DOHH2 (cell line): ENCODE measurements around the gene FTO.

Source experiments
- H3F3A ChIP-seq: fragments of 200-600 bp; sonication (generic), shearing (Covaris generic); 2 replicates; pipeline ENCODE4 v1.6.0; 2016; ENCODE audit warnings: antibody characterized with exemption, mild to moderate bottlenecking; ENCODE audit not compliant: control insufficient read depth, insufficient read depth
- H3K27ac ChIP-seq: fragments of 200-600 bp; sonication (generic); 2 replicates; pipeline ENCODE4 v1.5.1; 2014; ENCODE audit warnings: low read depth, mild to moderate bottlenecking, low read length, moderate library complexity
- H3K27me3 ChIP-seq: fragments of 200-600 bp; sonication (generic); 2 replicates; pipeline ENCODE4 v1.6.1; 2014; ENCODE audit warnings: mild to moderate bottlenecking, low read length, mixed read lengths; ENCODE audit not compliant: control insufficient read depth
- H3K36me3 ChIP-seq: fragments of 200-600 bp; sonication (generic); 2 replicates; pipeline ENCODE4 v1.6.1; 2014; ENCODE audit warnings: mild to moderate bottlenecking, low read length, moderate library complexity, mixed read lengths; ENCODE audit not compliant: control insufficient read depth
- H3K4me1 ChIP-seq: fragments of 200-600 bp; sonication (generic); 2 replicates; pipeline ENCODE4 v1.6.1; 2014; ENCODE audit warnings: mild to moderate bottlenecking, low read length, mixed read lengths; ENCODE audit not compliant: control insufficient read depth
- H3K4me2 ChIP-seq: fragments of 200-600 bp; sonication (generic); 2 replicates; pipeline ENCODE4 v1.6.0; 2014; ENCODE audit warnings: mild to moderate bottlenecking, low read length, moderate library complexity
- H3K4me3 ChIP-seq: fragments of 200-600 bp; sonication (generic); 2 replicates; pipeline ENCODE4 v1.5.1; 2014; ENCODE audit warnings: mild to moderate bottlenecking, low read length, mixed read lengths
- H3K79me2 ChIP-seq: fragments of 200-600 bp; sonication (generic); 2 replicates; pipeline ENCODE4 v1.6.1; 2014; ENCODE audit warnings: mild to moderate bottlenecking, low read length, mixed read lengths; ENCODE audit not compliant: control insufficient read depth
- H3K9me2 ChIP-seq: fragments of 200-600 bp; sonication (generic); replicated peaks from 2 replicates; pipeline ENCODE4 v1.6.1; 2014; ENCODE audit warnings: mild to moderate bottlenecking, low read length, mixed read lengths; ENCODE audit not compliant: control insufficient read depth
- H3K9me3 ChIP-seq: fragments of 200-600 bp; sonication (generic); 2 replicates; pipeline ENCODE4 v1.6.1; 2014; ENCODE audit warnings: antibody characterized with exemption, low read length, mixed read lengths; ENCODE audit not compliant: control insufficient read depth, insufficient read depth
- H4K20me1 ChIP-seq: fragments of 200-600 bp; sonication (generic); 2 replicates; pipeline ENCODE4 v1.6.0; 2014; ENCODE audit warnings: low read depth, mild to moderate bottlenecking, antibody characterized with exemption, low read length, moderate library complexity; ENCODE audit not compliant: control insufficient read depth, insufficient read depth
- CTCF ChIP-seq: fragments of 200-600 bp; sonication (generic); IDR thresholded peaks from one replicate; pipeline ENCODE4 v1.5.1; 2014; ENCODE audit warnings: antibody characterized with exemption, mild to moderate bottlenecking, low read depth, low read length; ENCODE audit not compliant: poor library complexity, severe bottlenecking
- EZH2phosphoT487 ChIP-seq: fragments of 200-600 bp; sonication (generic); IDR thresholded peaks from 2 replicates; pipeline ENCODE4 v1.6.1; 2017; ENCODE audit warnings: borderline replicate concordance, mild to moderate bottlenecking, antibody characterized with exemption, low read length, moderate library complexity, mixed read lengths

FTO gene

DNA sequence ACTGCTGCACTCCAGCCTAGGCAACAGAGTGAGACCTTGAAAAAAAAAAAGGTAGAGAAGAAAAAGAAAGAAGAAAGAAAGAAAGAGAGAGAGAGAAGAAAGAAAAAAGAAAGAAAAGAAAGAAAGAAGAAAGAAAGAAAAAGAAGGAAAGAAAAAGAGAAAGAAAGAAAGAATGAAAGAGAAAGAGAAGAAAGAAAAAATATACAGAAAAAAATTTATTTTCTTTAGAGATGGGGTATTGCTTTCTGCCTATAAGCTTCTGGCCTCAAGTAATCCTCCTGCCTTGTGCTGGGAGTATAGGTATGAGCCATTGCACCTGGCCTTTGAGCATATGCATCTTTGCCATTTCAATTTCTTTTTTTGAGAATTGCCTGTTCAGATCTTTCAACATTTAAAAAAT is 425.9 kb downstream of the FTO start:
- no peak overlapping the region for H3K27ac ChIP-seq
- no peaks in the 10 kb centered on the region for H3K9me2 ChIP-seq
- no peaks in the 10 kb centered on the region for H3K36me3 ChIP-seq
- H3K27me3 ChIP-seq, result no peaks in the 10 kb centered on the region
- H3K4me3 ChIP-seq, result no peak overlapping the region
- H3K79me2 ChIP-seq, result no peaks in the 10 kb centered on the region
- TF ChIP-seq CTCF (no peak), EZH2phosphoT487 (no peak)
- H3K4me1 ChIP-seq, result no peaks in the 10 kb centered on the region
- H4K20me1 ChIP-seq, result no peaks in the 10 kb centered on the region
- H3K4me2 ChIP-seq, result no peak overlapping the region
- no peaks in the 10 kb centered on the region for H3F3A ChIP-seq
- no peaks in the 10 kb centered on the region for H3K9me3 ChIP-seq

DNA sequence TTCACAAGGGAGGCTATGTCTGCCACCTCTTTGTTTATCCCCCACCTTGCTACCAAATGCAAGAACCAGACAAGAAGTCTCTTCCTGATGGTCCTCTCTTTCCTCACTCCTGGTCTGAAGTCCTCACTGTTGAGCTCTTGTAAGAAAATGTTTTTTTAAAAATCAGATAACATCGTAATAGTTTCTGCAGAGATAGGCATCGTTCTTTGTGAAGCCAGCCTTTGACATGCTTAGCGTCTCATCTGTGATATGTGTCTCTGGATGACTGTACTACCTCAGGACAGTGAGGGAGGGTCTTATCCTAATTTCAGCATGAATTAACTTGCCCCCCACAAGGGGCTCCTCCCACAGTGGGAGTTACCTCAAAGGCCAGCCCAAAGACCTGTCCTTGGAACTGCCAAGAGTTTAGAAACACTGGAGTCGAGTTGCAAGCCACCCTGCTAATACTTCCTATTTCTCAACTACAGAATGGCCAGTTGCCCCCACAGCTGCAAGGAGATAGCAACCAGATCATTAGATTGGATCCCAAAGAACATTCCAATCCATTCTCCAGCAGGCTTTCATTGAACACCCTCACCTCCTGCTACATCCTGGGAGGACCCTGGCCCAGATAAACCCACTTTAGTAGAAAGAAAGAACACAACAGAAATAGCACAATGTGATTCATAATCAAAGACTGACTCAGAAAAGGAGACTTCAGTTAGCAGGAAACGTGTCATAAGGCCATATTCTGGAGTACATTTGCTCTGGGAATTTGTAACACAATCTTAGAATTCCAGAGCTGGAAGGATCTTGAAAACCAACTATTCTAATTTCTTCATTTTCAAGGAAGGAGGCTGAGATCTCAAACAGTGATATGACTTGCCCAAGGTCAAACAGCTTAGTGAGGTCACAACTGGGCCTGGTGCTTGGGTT is 431.7 kb downstream of the FTO start:
- Histone ChIP-seq H3K27me3 (no peaks in the 10 kb centered on the region), H4K20me1 (no peaks in the 10 kb centered on the region), H3K4me2 (no peak overlapping the region), H3K4me1 (no peaks in the 10 kb centered on the region), H3K79me2 (no peaks in the 10 kb centered on the region), H3F3A (no peaks in the 10 kb centered on the region), H3K4me3 (no peak overlapping the region), H3K27ac (no peak overlapping the region), H3K36me3 (no peaks in the 10 kb centered on the region), H3K9me2 (no peaks in the 10 kb centered on the region), H3K9me3 (no peaks in the 10 kb centered on the region)
- TF ChIP-seq EZH2phosphoT487, result no peak
- no peak for TF ChIP-seq CTCF

DNA sequence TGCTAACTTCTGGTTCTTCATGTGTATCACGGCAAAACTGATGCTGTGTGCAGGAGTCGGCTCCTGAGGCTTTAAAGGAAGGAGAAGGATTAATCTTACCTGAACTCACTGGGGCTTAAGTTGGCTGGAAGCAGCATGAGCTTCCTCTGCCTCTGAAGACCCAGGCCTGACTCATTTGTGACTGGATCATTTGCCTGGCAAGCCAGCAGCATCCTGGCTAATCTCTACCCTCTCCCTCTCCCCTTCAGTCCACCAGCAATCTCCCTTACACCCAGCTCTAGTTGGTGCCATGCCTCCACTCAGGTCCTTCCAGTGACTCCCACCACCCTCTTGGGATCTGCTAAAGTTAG is 432.3 kb downstream of the FTO start:
- no peaks in the 10 kb centered on the region for H3K27me3 ChIP-seq
- no peaks in the 10 kb centered on the region for H3K4me1 ChIP-seq
- H3K27ac ChIP-seq, result no peak overlapping the region
- no peaks in the 10 kb centered on the region for H3K9me2 ChIP-seq
- H3K4me2 ChIP-seq, result no peak overlapping the region
- no peaks in the 10 kb centered on the region for H3K36me3 ChIP-seq
- no peak for TF ChIP-seq EZH2phosphoT487
- no peak for TF ChIP-seq CTCF
- no peaks in the 10 kb centered on the region for H4K20me1 ChIP-seq
- no peaks in the 10 kb centered on the region for H3F3A ChIP-seq
- H3K4me3 ChIP-seq, result no peak overlapping the region
- no peaks in the 10 kb centered on the region for H3K9me3 ChIP-seq
- H3K79me2 ChIP-seq, result no peaks in the 10 kb centered on the region
